Cardiac muscle cell (in vitro differentiated cells and primary cell): Measurements from ENCODE around the gene NUDT8. TPM values are rescaled to one million over a fixed set of nuclear protein-coding genes. Genes with fewer than 3 reads are reported as not detected.

ENCODE experiments used
- DNase-seq, 2 donors: peaks; one replicate each; pipeline versions ENCODE4 v3.0.0 to v3.0.0-alpha.2; 2010 to 2017; ENCODE audit warnings: low read depth in 1 of 2, low spot score in 1 of 2
- H3K27ac ChIP-seq: fragments of 200-600 bp; sonication (generic); 2 replicates; pipeline ENCODE4 v1.5.1; 2016
- H3K27me3 ChIP-seq: fragments of 200-600 bp; sonication (generic); 2 replicates; pipeline ENCODE4 v1.6.0; 2016; ENCODE audit warnings: control low read depth
- H3K36me3 ChIP-seq: fragments of 200-600 bp; sonication (generic); 2 replicates; pipeline ENCODE4 v1.5.1; 2016; ENCODE audit warnings: control low read depth
- H3K4me1 ChIP-seq: fragments of 200-600 bp; sonication (generic); 2 replicates; pipeline ENCODE4 v1.8.1; 2017; ENCODE audit warnings: low read depth, mild to moderate bottlenecking, mixed run types
- H3K4me3 ChIP-seq: fragments of 200-600 bp; sonication (generic); 2 replicates; pipeline ENCODE4 v1.5.1; 2016; ENCODE audit warnings: mild to moderate bottlenecking
- H3K9me3 ChIP-seq: fragments of 200-600 bp; sonication (generic); 2 replicates; pipeline ENCODE4 v1.5.1; 2017; ENCODE audit warnings: low read depth, mild to moderate bottlenecking, control low read depth
- CTCF ChIP-seq: IDR thresholded peaks from 2 replicates; pipeline ENCODE4 v1.5.1; 2012; ENCODE audit warnings: low read depth, mild to moderate bottlenecking, low read length
- polyA plus RNA-seq: library from polyadenylated mRNA; unstranded; fragments of >200 nt; fragmentation: Nextera tagmentation; extraction: Ambion mirVana; gene quantifications from 2 replicates; pipeline ENCODE4 v1.2.1, GENCODE V29; 2016
- total RNA-seq: library from RNA; depleted of rRNA; stranded (reverse); fragments of >200 nt; gene quantifications from 2 replicates; pipeline ENCODE4 v1.2.3, GENCODE V29; 2016

NUDT8 gene
- total and polyA plus RNA-seq, 2 experiments from 2014 or later, result 6.9 to 17.3 TPM

- H3K36me3 ChIP-seq, result no peaks in the 10 kb centered on the region
- H3K4me3 ChIP-seq, result no peak overlapping the region
- H3K9me3 ChIP-seq, result no peaks in the 10 kb centered on the region
- no peaks in the 10 kb centered on the region for H3K27me3 ChIP-seq
- H3K4me1 ChIP-seq, result no peaks in the 10 kb centered on the region
- no peak overlapping the region for H3K27ac ChIP-seq
- no peak for DNase-seq
- TF ChIP-seq CTCF, result no peak
Measured at GRCh38 chr11:67645521-67646461, 16.1 kb upstream of the NUDT8 start.

DNA sequence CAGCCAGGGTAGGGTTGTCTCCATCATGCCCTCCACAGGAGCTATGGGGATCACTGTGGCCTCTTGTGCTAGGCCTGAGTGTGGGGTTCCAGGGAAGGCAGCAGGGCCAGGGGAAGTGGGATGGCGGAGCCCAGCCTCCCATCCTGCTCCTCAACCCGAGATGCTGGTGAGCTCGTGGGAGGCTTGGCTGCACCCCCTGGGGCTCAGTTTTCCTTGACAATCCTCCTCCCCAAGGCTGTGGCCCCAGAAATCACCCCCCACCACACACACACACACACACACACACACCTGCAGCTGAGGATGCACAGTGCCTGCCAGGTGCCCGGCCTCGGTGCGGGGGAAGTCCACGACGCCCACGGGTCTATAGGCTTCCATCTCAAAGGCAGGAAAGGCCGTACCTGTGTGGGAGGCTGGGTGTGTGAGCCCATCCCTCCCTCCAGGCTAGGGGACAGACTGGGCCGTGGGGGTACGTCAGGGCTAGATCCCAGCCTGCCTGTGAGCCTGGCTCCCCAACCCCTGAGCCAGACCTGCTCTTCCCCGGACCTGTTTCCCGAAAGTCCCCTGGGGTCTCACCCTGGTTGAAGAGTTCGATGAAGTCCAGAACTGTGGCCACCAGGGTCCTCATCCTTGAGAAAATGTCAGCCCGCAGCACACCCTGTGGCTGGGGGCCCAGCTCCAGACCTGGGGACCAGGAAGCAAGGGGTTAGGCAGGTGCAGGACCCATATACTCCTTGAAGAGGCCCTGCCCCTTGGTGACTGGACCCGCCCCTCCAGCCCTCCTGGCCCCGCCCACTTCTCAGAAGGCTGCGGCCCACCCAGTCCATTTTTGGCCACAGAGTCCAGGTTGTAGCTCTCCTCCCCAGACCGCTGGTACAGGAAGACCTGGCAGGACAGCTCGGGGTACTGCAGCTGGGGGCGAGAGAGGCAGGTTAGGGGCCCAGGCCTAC, 15.0 kb upstream of the NUDT8 start:
- DNase-seq, result no peak
- no peak for TF ChIP-seq CTCF
- H3K4me1 ChIP-seq, result no peaks in the 10 kb centered on the region
- no peaks in the 10 kb centered on the region for H3K27me3 ChIP-seq
- H3K36me3 ChIP-seq, result no peaks in the 10 kb centered on the region
- H3K4me3 ChIP-seq, result no peak overlapping the region
- no peak overlapping the region for H3K27ac ChIP-seq
- no peaks in the 10 kb centered on the region for H3K9me3 ChIP-seq

- no peaks in the 10 kb centered on the region for H3K27me3 ChIP-seq
Measured at GRCh38 chr11:67644042-67644441, 14.3 kb upstream of the NUDT8 start.

GRCh38 chr11:67642173-67643120, 12.7 kb upstream of the NUDT8 start:
- H3K4me1 ChIP-seq, result no peaks in the 10 kb centered on the region
- no peak for TF ChIP-seq CTCF
- no peak for DNase-seq
- no peak overlapping the region for H3K4me3 ChIP-seq
- H3K27me3 ChIP-seq, result no peaks in the 10 kb centered on the region
- no peaks in the 10 kb centered on the region for H3K9me3 ChIP-seq
- no peak overlapping the region for H3K27ac ChIP-seq
- H3K36me3 ChIP-seq, result no peaks in the 10 kb centered on the region

More at GRCh38 chr11:67644042-67644441, 14.3 kb upstream of the NUDT8 start:
- Histone ChIP-seq H3K36me3 (no peaks in the 10 kb centered on the region), H3K4me1 (no peaks in the 10 kb centered on the region), H3K9me3 (no peaks in the 10 kb centered on the region), H3K27ac (no peak overlapping the region), H3K4me3 (no peak overlapping the region)
- peak; percentile 24 for TF ChIP-seq CTCF
- peak in 1 of 2 donors; percentile 27 for DNase-seq
